H1 (cell line): Measurements from ENCODE around the gene ACP2.

ENCODE experiments used
- HDAC6 ChIP-seq: IDR thresholded peaks from one replicate; pipeline ENCODE4 v1.7.1; 2012; ENCODE audit warnings: low read depth, mild to moderate bottlenecking, inconsistent platforms, low read length, moderate library complexity
- TF ChIP-seq, protein P1 (sequence below), 3 experiments: IDR thresholded peaks; 1 replicate in 2 of 3; 2 replicates in 1 of 3; pipeline versions ENCODE4 v1.5.1 to v1.6.1; 2011; ENCODE audit warnings: low read length in 3 of 3, mild to moderate bottlenecking in 3 of 3, inconsistent platforms in 2 of 3, low read depth in 1 of 3, moderate library complexity in 1 of 3; ENCODE audit not compliant: insufficient read depth in 1 of 3; ENCODE audit errors: control extremely low read depth in 1 of 3

DNA sequence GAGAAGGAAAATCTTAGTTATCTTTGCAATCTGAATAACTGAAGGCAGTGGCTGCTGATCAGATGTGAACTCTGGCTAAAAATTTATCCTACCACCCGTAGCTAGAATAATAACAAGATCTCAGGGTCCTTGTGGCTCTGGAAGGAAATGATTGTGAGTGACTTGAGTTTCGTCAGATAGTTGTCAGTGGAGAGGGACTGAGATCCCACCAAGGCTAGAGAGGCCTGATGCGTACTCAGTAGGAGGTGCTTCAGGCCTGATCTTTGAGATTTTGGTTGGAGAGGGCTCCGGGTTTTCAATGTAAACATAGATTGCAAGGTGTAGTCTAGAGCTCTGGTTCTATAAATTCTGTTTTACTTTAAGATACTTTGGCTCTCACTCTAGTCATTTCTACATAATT, 22.7 kb upstream of the ACP2 start:
- TF ChIP-seq, protein P1, sequence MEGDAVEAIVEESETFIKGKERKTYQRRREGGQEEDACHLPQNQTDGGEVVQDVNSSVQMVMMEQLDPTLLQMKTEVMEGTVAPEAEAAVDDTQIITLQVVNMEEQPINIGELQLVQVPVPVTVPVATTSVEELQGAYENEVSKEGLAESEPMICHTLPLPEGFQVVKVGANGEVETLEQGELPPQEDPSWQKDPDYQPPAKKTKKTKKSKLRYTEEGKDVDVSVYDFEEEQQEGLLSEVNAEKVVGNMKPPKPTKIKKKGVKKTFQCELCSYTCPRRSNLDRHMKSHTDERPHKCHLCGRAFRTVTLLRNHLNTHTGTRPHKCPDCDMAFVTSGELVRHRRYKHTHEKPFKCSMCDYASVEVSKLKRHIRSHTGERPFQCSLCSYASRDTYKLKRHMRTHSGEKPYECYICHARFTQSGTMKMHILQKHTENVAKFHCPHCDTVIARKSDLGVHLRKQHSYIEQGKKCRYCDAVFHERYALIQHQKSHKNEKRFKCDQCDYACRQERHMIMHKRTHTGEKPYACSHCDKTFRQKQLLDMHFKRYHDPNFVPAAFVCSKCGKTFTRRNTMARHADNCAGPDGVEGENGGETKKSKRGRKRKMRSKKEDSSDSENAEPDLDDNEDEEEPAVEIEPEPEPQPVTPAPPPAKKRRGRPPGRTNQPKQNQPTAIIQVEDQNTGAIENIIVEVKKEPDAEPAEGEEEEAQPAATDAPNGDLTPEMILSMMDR (IDR thresholded peaks at IDR 0.05; ENCODE audit: control extremely low read depth in 1 of 3, insufficient read depth in 1 of 3, low read depth in 1 of 3, low read length in 3 of 3) = no peak
- no peak for TF ChIP-seq HDAC6
